GM08714 (cell line): ENCODE data around the gene NSDHL.
A peak's percentile ranks its signal among the peaks of the same experiment; 100 is the strongest.
"Not testable (repeated sequence)": the region's sequence is repeated elsewhere in the genome, so short reads cannot be mapped to it uniquely, and the experiment has no call there.

Experiments
- H3K4me3 ChIP-seq: fragments of 200-500 bp; sonication (Bioruptor generic); 2 replicates; pipeline ENCODE4 v1.5.1; 2014; ENCODE audit warnings: mild to moderate bottlenecking, low read length, inconsistent platforms
- ZNF274 ChIP-seq: IDR thresholded peaks from 2 replicates; pipeline ENCODE4 v1.6.1; 2012; ENCODE audit warnings: mild to moderate bottlenecking, low read depth, low read length

Gene NSDHL

GRCh38 chrX:152824841-152825374 is 6.0 kb upstream of the NSDHL start:
- no peak for TF ChIP-seq ZNF274
- H3K4me3 ChIP-seq = no peak overlapping the region

DNA sequence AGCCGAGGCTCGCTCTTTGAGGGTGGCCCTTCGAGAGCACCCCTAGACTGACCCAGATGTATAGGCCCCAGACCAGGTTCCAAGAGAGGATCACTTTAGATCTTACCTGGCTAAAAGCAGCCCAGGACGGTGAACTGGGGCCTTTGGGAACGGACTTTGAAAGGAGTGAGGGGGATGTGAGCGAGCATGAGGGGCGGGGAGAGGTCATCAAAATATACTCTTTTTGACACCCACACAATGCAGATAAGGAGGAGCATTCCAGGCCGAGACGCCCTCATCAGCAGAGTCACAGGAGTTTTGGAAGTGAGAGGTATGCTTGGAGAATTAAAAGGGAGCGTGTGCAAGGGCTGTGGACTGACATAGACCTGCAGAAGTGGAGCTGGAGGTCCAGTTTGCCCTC is 528 bp downstream of the NSDHL start:
- no peak for TF ChIP-seq ZNF274
- H3K4me3 ChIP-seq = peak overlapping the region; percentile 80

DNA sequence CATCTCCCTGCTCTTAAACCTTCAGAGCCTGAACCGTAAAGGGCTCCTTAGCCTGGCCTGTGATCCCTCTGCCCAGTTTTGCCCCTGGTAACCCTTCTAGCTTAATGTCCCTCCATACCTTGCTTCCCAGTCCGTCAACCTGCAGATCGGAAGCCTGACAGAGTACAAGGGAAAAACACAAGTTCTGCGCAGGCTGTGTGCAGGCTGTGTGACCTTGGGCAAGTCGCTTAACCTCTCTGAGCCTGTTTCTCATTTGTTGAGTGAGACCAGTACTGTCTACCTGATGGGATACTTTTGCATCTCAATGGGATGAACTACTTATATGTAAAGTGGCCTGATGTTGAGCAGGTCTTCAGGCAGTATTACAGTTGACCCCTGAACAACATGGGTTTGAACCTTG is 1.7 kb downstream of the NSDHL start:
- no peak for TF ChIP-seq ZNF274
- no peak overlapping the region for H3K4me3 ChIP-seq

- TF ChIP-seq ZNF274 = no peak
- no peak overlapping the region for H3K4me3 ChIP-seq
Observed at GRCh38 chrX:152833378-152833777, 2.5 kb downstream of the NSDHL start.

DNA sequence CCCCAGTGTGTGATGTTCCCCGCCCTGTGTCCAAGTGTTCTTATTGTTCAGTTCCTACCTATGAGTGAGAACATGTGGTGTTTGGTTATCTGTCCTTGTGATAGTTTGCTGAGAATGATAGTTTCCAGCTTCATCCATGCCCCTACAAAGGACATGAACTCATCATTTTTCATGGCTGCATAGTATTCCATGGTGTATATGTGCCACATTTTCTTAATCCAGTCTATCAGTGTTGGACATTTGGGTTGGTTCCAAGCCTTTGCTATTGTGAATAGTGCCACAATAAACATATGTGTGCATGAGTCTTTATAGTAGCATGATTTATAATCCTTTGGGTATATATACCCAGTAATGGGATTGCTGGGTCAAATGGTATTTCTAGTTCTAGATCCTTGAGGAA is 4.6 kb downstream of the NSDHL start:
- not testable (repeated sequence) for H3K4me3 ChIP-seq

DNA sequence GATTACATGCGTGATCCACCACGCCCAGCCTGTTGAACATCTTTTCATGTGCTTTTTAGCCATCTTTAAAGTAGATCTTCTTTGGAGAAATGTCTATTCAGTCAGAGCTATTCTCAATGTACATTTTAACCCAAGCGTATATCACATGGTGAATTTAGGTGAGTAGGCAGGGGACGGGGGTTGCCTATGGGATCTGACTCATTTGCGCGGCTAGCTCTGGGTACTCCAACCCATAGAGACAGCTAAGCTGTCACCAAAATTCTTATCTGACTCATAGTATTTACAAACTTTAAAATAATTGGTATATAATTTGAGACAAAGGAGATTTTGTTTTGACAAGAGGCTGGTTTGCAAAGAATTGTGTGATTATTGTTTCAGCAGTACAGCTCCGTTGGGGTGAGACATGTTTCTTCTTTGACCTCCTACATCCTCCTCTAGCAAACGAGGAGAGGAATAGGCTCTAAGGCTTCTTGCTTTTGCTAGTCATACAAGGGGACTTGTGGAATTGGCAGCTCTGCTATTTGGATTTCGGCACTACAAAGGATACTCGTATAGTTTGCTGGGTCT is 12.0 kb downstream of the NSDHL start:
- no peak for TF ChIP-seq ZNF274

GRCh38 chrX:152843852-152844251 is 13.0 kb downstream of the NSDHL start:
- TF ChIP-seq ZNF274 = no peak
- H3K4me3 ChIP-seq = no peak overlapping the region

More for the DNA sequence above, 12.0 kb downstream of the NSDHL start:
- no peak overlapping the region for H3K4me3 ChIP-seq

DNA sequence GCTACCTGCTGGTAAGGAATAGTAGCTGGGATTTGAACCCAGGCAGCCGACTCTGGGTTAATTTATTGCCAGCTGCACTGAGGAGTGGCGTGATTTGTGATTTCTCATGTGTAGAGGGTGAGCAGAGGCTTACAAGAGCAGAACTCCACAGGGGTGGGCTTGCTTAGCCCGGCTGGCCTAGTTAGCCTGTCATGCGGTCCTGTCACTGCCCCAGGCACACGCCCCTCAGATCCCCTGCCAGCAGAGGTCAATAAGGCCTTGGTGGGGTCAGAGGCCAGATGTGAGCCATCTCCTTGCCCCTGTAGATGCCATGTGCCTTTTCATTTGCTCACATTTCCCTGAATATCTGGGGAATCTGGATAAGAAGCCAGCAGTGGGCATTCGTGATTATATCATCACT is 13.4 kb downstream of the NSDHL start:
- no peak for TF ChIP-seq ZNF274

GRCh38 chrX:152845618-152846240 is 14.9 kb downstream of the NSDHL start:
- no peak overlapping the region for H3K4me3 ChIP-seq

More for the DNA sequence above, 13.4 kb downstream of the NSDHL start:
- H3K4me3 ChIP-seq = no peak overlapping the region

GRCh38 chrX:152847281-152847680 is 16.4 kb downstream of the NSDHL start:
- no peak overlapping the region for H3K4me3 ChIP-seq
- no peak for TF ChIP-seq ZNF274

More at GRCh38 chrX:152845618-152846240, 14.9 kb downstream of the NSDHL start:
- no peak for TF ChIP-seq ZNF274

GRCh38 chrX:152850465-152850864 is 19.6 kb downstream of the NSDHL start:
- TF ChIP-seq ZNF274 = no peak
- H3K4me3 ChIP-seq = no peak overlapping the region

- H3K4me3 ChIP-seq = no peak overlapping the region
- TF ChIP-seq ZNF274 = no peak
Observed at GRCh38 chrX:152853986-152854385, 23.1 kb downstream of the NSDHL start.

GRCh38 chrX:152861116-152861515 is 30.3 kb downstream of the NSDHL start:
- no peak overlapping the region for H3K4me3 ChIP-seq
- no peak for TF ChIP-seq ZNF274

DNA sequence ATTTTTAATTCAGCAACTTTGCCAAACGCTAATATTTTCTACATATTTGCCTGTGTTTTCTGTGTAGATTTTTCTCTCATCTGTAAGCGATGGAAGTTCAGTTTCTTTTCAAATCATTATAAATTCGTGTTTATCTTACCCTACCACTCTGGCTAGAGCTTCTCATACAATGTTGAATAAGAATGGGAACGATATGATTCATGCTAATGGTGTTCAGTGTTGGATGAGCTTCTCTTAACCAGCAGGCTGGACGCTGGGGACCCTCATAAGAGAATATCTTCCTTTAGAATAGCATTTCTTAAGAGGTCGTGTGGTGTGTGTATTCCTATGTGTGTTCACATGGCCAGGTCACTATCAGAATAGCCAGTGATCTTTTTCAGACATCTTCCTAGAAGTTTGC is 31.0 kb downstream of the NSDHL start:
- no peak overlapping the region for H3K4me3 ChIP-seq
- no peak for TF ChIP-seq ZNF274

GRCh38 chrX:152865232-152865920 is 34.5 kb downstream of the NSDHL start:
- TF ChIP-seq ZNF274 = no peak
- H3K4me3 ChIP-seq = no peak overlapping the region
